ENCODE data around the gene CERS1.

CERS1 gene

GRCh38 chr19:18895824-18896341, at the start of gene CERS1:
CERS1 (minus strand) TSS chr19:18896158; CDS start chr19:18896072, 86 bp downstream.
- no peak for DNase-seq

GRCh38 chr19:18945297-18945696, 49.3 kb upstream of the CERS1 start:
- DNase-seq: no peak

- no peak for DNase-seq
Observed at GRCh38 chr19:18943465-18943864, 47.5 kb upstream of the CERS1 start.

- DNase-seq: no peak
Observed at GRCh38 chr19:18942692-18943091, 46.7 kb upstream of the CERS1 start.

- DNase-seq: no peak
Observed at GRCh38 chr19:18941628-18942354, 45.8 kb upstream of the CERS1 start.

GRCh38 chr19:18940769-18941627, 45.0 kb upstream of the CERS1 start, which contains the start of gene HOMER3:
HOMER3 (minus strand) TSS chr19:18941217; CDS start chr19:18938982, 2,235 bp downstream.
- DNase-seq: peak; percentile 69 to 76

- no peak for DNase-seq
Observed at GRCh38 chr19:18939922-18940768, 44.2 kb upstream of the CERS1 start.

GRCh38 chr19:18939163-18939562, 43.2 kb upstream of the CERS1 start:
- DNase-seq: no peak

GRCh38 chr19:18933297-18933696, 37.3 kb upstream of the CERS1 start:
- no peak for DNase-seq

GRCh38 chr19:18932216-18932841, 36.4 kb upstream of the CERS1 start:
- peak; percentile 84 to 86 for DNase-seq

GRCh38 chr19:18931316-18932162, 35.6 kb upstream of the CERS1 start:
- no peak for DNase-seq

GRCh38 chr19:18929311-18929710, 33.4 kb upstream of the CERS1 start:
- DNase-seq: no peak

GRCh38 chr19:18928018-18928805, 32.3 kb upstream of the CERS1 start:
- DNase-seq: no peak

GRCh38 chr19:18924684-18925213, 28.8 kb upstream of the CERS1 start:
- DNase-seq: no peak

- DNase-seq: no peak
Observed at GRCh38 chr19:18922228-18922985, 26.4 kb upstream of the CERS1 start.

- DNase-seq: no peak
Observed at GRCh38 chr19:18921593-18921992, 25.6 kb upstream of the CERS1 start.

- DNase-seq: no peak
Observed at GRCh38 chr19:18920400-18920799, 24.4 kb upstream of the CERS1 start.

- DNase-seq: no peak
Observed at GRCh38 chr19:18919900-18920214, 23.9 kb upstream of the CERS1 start.

GRCh38 chr19:18919086-18919899, 23.3 kb upstream of the CERS1 start, which contains the start of the genes COPE and DDX49:
COPE (minus strand) TSS chr19:18919387; CDS start chr19:18919348, 39 bp downstream.
DDX49 (plus strand) TSS chr19:18919715; CDS start chr19:18919742, 27 bp downstream.
- DNase-seq: peak; percentile 99

All from CD4-positive, alpha-beta T cell treated with Interleukin-4 for 1 hour (primary cell).